ENCODE measurements around the gene NRTN.
"Not testable (repeated sequence)": the region's sequence is repeated elsewhere in the genome, so short reads cannot be mapped to it uniquely, and the experiment has no call there.

NRTN gene, protein sequence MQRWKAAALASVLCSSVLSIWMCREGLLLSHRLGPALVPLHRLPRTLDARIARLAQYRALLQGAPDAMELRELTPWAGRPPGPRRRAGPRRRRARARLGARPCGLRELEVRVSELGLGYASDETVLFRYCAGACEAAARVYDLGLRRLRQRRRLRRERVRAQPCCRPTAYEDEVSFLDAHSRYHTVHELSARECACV

DNA sequence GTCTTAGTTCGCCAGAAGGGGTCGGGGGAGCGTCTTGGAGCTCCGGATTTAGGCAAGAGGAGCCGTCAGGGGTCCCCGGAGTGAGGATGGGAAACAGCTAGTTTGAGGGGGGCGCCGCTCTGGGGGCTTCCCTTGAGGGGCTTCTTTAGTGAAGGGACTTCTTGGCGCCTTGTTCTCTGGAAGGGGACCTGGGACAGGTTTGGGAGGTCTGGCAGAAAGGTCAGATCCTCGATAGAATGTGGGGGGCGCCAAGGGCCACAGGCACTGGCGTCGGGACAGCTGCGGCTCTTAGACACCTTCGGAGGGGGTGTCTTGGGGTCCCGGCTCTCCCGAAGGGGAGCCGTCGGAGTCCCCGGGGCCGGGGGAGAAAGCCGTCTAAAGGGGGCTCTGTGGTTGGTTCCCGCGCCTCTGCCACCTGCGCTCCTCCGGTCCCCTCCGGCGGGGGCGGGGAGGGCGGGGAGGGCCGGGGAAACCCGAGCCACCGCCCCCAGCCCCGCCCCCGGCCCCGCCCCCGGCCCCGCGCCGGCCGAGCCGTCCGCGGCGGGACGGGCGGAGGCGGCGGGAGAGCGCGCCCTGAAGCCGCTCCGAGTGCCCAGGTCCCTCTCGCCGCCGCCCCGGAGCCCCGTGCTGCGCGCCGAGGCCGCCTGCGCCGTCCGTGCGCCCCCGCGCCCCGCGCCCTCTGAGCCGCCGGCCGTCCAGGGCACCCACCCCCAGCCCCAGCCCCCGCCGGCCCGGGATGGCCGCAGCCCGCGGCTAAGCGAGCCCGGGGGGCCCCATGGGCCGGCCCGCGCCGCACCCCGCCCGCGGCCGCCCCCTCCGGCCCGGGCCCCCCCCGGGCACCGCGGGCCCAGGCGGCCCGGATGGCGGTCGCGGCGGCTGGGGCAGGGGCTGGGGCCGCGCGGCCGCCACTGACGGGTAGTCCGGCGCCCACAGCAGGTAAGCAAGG, at the start of gene NRTN:
Gene NRTN (plus strand): TSS at position 552 of the 946 bp plus-strand sequence. CDS start 19,099 bp downstream, outside the sequence.
- no peak for DNase-seq

DNA sequence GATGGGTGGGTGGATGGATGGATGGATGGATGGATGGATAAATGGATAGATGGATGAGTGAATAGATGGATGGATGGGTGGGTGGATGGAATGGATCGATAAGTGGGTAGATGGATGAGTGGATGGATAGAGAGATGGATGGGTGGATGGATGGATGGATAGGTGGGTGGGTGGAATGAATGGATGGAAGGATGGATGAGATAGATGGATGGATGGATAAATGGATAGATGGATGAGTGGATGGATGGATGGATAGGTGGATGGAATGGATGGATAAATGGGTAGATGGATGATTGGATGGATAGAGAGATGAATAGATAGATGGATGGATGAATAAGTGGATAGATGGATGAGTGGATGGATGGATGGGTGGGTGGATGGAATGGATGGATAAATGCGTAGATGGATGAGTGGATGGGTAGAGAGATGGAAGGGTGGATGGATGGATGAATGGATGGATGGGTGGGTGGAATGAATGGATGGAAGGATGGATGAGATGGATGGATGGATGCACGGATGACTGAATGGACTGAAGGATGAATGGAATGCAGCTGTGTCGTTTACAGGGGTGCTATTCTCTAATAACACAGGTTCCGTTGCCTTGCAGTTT, 42.2 kb upstream of the NRTN start:
- no peak for DNase-seq

DNA sequence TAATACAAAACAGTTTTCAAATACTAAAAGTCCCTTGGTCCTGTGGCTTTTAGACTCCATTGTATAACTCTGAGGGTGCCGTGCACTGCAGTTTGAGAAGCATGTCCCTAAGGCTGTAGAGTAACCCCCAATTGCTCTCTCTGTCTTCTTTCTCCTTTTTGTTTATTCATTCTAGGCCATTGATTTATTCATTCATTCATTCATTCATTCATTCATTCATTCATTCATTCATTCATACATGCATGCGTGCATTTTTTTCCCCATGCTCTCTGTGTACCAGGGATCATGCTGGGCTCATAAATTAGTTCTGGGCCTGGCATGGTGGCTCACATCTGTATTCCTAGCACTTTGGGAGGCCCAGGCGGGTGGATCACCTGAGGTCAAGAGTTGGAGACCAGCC, 39.6 kb upstream of the NRTN start:
- no peak for DNase-seq

DNA sequence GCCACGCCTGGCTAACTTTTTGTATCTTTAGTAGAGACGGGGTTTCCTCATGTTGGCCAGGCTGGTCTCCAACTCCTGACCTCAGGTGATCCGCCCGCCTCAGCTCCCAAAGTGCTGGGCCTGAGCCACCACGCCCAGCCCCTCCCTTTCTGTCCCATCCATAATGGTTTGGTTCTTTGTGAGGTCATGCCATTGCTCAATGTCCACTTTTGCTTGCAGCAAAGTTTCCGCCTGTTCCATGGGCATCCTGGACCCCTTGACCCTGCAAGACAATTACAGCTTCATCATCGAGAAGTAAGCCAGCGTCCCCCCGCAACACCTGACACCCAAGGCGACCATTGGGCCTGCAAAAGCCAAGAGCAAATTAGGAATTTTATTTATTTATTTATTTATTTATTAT, 36.9 kb upstream of the NRTN start:
- DNase-seq: no peak

DNA sequence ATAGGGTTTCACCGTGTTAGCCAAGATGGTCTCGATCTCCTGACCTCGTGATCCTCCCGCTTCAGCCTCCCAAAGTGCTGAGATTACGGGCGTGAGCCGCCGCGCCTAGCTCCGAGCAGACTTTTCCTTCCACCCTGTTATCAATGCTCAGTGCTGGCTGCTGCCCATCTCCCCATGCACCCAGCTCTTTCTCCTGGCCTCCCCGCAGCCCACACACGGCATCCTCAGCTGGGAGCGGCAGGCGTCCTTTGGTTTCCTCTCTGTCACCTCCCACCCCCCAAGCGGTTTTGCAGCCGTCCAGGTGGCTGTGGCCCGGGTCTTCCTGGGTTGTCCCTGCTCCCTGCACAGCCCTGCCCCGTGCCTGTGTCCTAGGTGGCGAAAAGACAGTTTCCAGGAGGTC, 32.5 kb upstream of the NRTN start:
- no peak for DNase-seq

DNA sequence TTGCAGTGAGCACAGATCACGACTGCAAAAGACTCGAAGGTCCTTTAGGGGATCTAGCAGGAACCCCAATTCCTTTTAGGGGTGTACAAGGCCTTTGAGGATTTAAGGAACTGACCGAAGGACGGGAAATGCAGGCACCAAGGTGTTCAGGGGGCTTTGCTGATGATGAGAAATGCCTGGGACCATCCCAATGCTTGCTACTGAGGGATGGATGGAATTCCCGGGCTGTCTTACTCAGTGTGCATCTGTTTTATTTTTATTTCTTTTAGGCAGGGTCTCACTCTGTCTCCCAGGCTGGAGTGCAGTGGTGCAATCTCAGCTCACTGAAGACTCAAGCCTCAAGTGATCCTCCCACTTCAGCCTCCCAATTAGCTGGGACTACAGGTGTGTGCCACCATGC, 31.6 kb upstream of the NRTN start:
- DNase-seq: no peak

DNA sequence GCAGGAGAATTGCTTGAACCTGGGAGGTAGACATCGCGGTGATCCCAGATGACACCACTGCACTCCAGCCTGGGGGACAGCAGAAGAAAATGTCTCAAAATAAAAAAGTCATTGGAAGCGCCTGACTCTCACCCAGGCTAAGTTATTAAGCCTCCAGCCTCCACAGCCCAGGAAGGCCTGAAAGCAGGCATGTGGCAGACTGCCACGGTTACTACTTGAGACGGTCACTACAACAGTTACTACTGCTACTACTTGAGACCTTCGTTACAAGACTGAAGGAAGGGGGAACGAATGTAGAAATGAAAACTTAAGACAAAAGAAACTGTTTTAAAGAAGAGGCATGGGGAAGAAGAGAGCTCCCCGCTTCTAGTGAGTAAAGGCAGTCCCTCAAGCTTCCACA, 29.9 kb upstream of the NRTN start:
- DNase-seq: no peak

DNA sequence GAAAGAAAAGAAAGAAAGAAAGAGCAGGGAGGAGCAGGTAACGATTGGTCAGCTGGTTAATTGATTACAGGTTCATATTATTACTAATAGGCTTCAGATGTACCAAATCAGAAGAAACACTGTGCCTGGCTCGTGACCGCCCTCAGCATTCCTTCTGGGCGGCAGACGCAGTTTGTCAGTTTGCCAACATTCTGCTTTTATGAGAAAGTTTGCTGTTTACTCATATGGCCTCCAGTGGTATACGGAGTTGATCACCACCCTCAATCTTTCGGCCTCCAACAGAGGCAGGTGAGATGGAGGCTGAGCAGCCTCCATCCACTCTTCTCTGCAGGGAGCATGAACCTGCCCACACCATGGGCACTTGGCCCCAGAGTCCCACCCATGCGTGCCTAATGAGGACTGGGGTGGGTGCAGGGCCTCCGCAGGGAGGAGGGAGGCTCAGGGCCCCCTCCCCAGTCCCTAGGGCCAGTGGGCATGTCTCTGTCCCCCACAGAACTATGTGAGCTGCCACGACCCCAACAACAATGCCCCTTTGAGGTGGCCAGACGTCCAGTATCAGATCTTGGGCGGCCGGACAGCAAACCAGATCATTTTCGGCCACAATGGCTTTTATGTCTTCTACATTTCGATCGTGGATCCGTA, 29.1 kb upstream of the NRTN start:
- no peak for DNase-seq

DNA sequence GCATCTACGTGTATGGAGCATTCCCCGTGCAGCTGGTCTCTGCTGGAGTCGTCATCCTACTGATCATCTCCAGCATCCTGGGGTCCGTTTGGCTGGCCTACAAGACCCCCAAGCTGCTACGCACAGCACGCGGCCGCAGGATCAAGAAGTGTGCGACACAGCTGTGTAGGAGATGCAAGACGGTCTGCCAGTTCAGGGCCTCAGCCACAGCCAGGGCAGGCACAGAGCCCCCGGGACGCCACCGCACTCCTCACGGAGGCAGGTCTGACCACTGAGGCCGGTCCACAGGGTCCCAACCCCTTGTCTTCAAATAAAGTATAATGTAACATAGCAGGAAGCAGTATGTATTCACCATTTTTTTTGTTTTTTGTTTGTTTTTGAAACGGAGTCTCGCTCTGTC, 26.5 kb upstream of the NRTN start:
- DNase-seq: no peak

DNA sequence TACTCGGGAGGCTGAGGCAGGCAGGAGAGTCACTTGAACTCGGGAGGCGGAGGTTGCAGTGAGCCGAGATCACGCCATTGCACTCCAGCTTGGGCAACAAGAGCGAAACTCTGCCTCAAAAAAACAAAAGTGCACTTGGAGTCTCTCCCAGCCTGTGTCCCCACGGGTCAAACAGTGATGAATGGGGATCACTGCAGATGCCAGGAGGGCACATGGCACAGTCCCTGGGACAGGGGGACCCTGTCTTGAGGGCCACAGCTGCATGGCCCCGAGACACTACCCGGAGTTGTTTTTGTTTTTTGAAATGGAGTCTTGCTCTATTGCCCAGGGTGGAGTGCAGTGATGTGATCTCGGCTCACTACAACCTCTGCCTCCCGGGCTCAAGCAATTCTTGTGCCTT, 24.0 kb upstream of the NRTN start:
- not testable (repeated sequence) for DNase-seq

DNA sequence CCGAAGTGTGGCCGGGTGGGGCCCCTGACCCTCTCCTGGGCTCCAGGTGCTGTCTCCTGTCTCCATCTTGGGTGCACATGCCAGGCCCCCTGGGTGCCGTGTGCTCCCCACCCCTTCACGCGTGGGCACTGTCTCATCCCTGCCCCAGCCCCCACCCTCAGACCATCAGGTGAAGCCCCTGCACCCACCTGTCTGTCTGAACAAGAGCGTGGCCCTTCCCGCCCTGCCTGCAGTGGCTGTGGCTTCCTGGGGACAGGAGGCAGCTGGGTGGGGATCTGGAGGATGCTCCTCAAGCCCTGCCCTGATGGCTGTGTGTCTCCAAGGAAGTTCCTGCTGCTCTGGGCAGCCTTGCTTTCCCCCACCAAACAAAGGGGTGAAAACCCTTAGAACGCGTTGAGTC, 22.5 kb upstream of the NRTN start:
- DNase-seq: no peak

DNA sequence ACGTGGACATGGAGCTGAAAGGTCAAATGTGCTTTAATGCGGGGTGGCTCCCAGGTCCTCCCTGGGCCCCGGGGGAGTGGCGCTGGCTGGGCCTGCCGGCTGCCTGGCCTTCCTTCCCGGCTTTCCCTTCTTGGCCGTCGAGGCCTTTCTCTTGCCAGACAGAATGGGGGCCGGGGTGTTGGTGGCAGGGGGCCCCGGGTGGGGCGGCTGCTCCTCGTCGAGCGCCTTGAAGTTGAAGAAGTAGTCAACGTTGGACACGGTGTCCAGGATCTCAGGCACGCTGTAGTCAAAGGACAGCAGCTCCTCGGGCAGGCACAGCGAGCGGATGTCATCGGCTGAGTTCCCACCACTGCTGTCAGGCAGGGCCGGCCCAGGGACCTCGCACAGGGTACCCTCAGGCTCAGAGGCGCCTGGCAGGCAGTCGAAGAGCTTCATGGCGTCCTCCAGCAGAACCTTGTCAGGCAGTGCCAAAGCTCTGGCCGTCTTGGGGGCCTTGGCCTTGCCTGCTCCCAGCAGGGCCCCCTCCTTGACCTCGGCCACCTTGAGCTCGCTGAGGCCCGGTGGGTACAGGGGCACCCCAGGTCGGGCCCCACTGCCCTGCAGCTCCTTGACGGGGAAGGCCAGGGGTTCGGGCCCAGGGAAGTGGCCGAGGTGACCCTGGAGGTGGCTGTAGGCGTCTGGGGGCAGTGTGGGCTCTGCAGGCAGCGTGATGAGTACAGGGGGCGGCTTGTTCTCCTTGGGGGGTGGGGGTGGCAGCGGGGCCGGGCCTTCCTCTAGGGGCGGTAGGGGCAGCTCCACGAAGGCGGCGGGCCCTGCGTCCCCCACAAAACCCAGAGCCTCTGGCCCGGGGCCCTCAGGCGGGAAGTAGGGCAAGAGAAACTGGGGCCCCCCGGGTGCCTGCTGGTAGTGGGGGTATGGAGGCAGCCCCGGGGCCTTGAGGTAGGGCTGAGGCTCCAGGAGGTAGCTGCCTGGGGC, 21.6 kb upstream of the NRTN start:
- DNase-seq: no peak

DNA sequence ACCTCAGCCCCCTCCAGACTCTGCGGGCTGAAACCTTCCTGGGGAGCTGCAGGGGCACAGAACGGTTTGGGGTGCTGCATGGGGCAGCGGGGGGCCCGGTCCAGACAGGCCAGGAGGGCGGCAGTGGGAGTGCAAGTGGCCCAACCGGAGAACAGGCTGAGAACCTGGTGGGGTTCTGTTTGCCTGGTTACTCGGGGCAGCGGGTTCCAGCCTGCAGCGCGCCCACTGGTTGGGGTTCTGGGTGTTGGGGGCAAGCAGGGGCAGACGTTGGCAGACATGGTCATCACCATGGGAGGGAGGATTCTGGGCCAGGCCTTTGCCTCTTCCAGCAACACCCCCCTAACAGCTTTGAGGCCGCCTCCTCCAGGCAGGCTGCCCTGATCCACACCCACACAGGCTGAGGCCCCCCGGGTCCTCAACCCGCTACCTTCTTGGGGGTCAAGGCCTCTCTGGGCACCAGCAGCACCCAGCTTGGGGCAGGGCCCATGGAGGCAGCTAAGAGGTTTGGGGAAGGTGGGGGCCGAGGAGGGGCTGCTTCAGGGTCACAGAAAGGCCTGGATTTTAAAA, 20.2 kb upstream of the NRTN start, which contains the start of gene PRR22:
Gene PRR22 (minus strand): TSS at position 166 of the 567 bp plus-strand sequence. CDS start 86 bp downstream, at position 80.
- no peak for DNase-seq

DNA sequence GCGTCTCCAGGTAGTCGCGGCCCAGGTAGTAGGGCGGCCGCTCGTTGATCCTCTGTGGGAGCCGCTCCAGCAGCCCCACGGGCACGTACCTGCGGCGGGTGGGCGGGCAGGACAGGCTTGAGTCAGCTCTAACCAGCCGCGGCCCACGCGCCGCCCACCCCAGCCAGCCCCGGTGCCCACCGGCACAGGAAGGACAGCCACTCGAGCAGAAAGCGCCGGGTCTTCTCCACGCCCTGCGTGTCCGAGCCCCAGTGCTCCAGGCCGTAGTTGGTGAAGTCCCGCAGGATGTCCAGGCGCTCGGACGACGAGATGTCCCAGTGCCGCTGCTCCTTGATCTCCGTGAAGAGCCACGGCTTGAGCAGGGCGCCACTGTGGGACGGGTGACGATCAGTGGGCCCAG, 19.4 kb upstream of the NRTN start:
- no peak for DNase-seq

DNA sequence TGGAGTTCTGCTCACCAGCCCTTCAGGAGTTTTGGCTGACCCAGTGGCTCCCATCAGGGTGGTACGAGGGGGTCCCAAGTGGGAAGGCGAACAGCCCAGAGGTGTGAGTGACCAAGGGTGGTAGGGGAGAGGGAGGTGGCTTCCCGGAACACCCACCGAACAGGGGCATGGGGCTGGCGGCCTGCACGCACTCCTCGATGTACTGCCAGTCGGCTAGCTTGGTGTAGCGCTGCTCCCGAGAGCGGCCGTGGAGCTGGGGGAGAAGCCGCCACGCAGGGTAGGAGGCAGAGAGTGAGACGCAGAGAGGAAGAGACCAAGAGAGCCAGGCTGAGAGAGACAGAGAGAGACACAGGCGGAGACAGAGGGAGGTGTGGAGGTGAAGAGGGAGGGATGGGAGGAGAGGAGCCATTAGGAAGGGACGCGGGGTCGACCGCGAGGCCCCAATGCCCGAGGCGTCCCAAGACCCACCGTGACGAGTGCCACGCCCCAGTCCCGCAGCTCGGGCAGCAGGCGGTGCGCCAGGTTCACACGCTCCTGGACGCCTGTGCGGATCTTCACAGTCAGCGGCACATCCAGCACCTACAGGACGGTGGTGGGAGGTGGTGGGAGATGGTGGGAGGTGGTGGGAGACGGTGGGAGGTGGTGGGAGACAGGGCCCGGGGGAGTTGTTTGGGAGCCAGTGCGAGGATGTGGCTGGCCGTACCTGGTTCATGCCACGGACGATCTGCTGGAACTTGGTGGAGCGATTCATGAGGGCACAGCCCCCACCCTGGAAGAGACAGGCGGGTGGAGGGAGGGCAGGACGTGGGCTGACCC, 18.1 kb upstream of the NRTN start:
- DNase-seq: no peak

DNA sequence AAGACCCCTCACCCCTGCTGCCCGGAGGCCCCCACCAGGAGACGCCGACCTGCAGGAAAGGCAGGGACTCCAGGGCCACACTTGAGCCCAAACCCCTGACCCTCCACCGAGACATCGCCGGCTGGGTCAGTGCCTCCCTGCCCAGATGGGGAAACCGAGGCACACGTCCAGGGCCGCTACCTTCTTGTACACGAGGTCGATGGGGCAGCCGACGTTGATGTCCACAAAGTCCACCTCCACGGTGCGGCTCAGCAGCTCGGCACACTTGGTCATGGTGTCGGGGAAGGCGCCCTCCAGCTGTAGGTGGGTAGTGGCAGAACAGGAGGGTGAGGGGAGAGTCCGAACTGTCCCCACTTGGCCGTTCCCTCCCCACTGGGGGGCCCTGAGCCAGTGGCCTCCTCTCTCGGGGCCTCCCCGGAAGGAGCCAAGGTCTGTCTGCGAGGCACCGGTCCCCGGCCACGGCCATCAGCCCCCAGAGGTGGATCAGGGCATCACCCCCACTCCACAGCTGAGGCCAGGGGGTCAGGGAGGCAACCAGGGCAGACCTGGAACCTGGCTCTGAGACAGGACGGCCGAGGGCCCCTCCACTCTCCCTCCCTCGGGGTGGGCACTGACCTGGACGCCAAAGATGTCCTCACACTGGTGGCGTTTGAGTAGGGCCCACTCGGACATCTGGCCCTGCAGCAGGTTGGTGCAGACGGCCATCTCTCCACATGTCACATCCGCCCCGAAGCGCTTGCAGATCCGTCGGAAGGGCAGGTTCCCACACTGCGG, 17.3 kb upstream of the NRTN start:
- no peak for DNase-seq

DNA sequence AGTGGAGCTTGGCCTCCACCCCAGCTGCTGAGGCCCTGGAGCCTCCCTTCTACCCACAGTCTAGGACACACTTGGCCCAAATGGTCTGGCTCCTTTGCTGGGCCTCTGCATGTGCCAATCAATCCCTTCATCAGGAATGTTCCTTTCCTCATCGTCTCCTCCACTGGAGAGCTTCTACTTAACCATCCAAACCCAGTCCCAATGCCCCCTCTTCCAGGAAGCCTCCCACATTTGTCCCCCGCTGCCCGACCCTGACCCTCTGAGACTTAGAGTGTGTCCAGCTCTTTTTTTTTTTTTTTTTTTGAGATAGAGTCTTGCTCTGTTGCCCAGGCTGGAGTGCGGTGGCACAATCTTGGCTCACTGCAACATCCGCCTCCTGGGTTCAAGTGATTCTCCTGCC, 16.4 kb upstream of the NRTN start:
- DNase-seq: no peak

DNA sequence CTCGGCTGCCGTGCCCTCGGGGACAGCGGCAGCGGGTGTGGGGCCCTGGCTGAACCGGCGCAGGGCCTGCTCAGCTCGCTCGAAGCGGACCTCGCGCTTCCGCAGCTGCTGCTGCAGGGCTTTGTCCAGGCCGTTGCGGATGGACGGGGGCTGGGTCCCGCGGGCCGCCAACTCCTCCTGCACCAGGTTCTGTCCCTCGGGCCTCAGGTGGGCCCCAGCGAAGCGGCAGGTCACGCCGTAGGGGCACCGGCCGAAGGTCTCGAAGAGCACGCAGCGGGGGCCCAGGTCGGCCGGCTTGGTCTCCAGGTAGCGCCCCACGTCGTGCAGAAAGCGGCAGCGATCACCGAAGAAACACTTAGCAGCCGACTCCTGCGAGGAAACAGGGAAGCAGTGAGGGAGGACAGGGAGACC, 15.5 kb upstream of the NRTN start:
- no peak for DNase-seq

DNA sequence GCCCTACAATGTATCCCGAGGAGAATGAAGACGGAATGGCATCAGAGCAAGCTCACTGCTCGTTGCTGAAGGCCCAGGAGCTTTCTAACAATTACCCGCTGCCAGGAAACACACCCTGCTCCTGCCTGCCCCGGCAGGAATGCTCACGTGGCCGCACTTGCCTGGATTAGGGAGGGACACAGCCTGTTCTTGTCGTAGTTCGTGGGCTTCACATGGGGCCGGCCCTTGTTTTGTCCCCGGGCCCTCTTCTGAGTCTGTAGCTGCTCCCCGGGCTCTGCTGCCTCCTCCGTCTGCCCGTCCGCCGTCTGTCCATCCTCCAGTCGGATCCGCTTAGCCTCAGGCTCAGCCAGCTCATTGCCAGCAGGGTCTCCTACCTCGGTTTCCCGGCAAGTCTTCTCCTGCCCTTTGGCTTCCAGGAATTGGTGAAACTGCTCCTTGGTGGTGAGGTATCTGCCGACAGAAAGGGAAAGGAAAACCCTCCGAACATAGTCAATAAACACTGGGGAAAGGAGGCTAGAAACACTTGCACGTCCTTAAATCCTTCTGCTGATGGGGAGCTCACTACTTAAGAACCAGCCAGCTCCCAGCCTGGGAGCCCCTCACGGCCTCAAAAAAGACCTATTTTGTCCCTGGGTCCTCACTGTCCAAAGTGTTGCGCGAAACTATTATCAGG, 14.8 kb upstream of the NRTN start:
- DNase-seq: no peak
